Mesenchymal stem cell (in vitro differentiated cells and primary cell): ENCODE measurements around the gene DUSP8.

ENCODE experiments used
- DNase-seq: peaks from one replicate; pipeline ENCODE4 v3.0.0-alpha.2; 2013
- H2AFZ ChIP-seq: one replicate; pipeline ENCODE4 v1.6.1; 2013; ENCODE audit warnings: low read depth, mild to moderate bottlenecking, control low read depth, inconsistent platforms, low read length, moderate library complexity
- H2AK5ac ChIP-seq: 2 replicates; pipeline ENCODE4 v1.6.1; 2013; ENCODE audit warnings: low read length, moderate library complexity, mild to moderate bottlenecking, inconsistent platforms; ENCODE audit not compliant: severe bottlenecking
- H2BK120ac ChIP-seq: one replicate; pipeline ENCODE4 v1.6.1; 2013; ENCODE audit warnings: low read depth, mild to moderate bottlenecking, inconsistent platforms, low read length, moderate library complexity
- H2BK12ac ChIP-seq, 2 experiments: one replicate each; pipeline ENCODE4 v1.6.1; 2013; ENCODE audit warnings: inconsistent platforms in 2 of 2, low read length in 2 of 2, mild to moderate bottlenecking in 2 of 2, moderate library complexity in 2 of 2, control low read depth in 1 of 2
- H2BK15ac ChIP-seq: one replicate; pipeline ENCODE4 v1.6.1; 2013; ENCODE audit warnings: mild to moderate bottlenecking, low read depth, inconsistent platforms; ENCODE audit not compliant: poor library complexity, severe bottlenecking
- H2BK5ac ChIP-seq: 2 replicates; pipeline ENCODE4 v1.6.1; 2013; ENCODE audit warnings: low read depth, mild to moderate bottlenecking, low read length, control low read depth, inconsistent platforms; ENCODE audit not compliant: poor library complexity, severe bottlenecking
- H3K14ac ChIP-seq, 2 experiments: one replicate each; pipeline ENCODE4 v1.6.1; 2013; ENCODE audit warnings: inconsistent platforms in 2 of 2, low read length in 2 of 2, control low read depth in 1 of 2, mild to moderate bottlenecking in 1 of 2, moderate library complexity in 1 of 2
- H3K18ac ChIP-seq, 2 experiments: one replicate each; pipeline ENCODE4 v1.6.1; 2013; ENCODE audit warnings: inconsistent platforms in 2 of 2, low read length in 2 of 2, control low read depth in 1 of 2, low read depth in 1 of 2, mild to moderate bottlenecking in 1 of 2
- H3K23ac ChIP-seq, 2 experiments: one replicate each; pipeline ENCODE4 v1.6.1; 2013; ENCODE audit warnings: inconsistent platforms in 2 of 2, low read length in 2 of 2, mild to moderate bottlenecking in 2 of 2, moderate library complexity in 2 of 2, control low read depth in 1 of 2
- H3K27ac ChIP-seq: 2 replicates; pipeline ENCODE4 v1.5.1; 2013; ENCODE audit warnings: mild to moderate bottlenecking, moderate library complexity, low read length, control low read depth, inconsistent platforms; ENCODE audit not compliant: poor library complexity, severe bottlenecking
- H3K27me3 ChIP-seq, 2 experiments: 2 replicates each; pipeline versions ENCODE4 v1.6.1 to v1.7.0; 2013; ENCODE audit warnings: low read length in 2 of 2, mild to moderate bottlenecking in 2 of 2, moderate library complexity in 2 of 2, control low read depth in 1 of 2, inconsistent platforms in 1 of 2; ENCODE audit not compliant: control insufficient read depth in 1 of 2, insufficient read depth in 1 of 2
- H3K36me3 ChIP-seq, 2 experiments: 2 replicates each; pipeline versions ENCODE4 v1.6.1 to v1.7.0; 2013; ENCODE audit warnings: low read length in 2 of 2, control low read depth in 1 of 2, inconsistent platforms in 1 of 2, low read depth in 1 of 2, mild to moderate bottlenecking in 1 of 2; ENCODE audit not compliant: insufficient read depth in 2 of 2, control insufficient read depth in 1 of 2
- H3K4ac ChIP-seq, 2 experiments: one replicate each; pipeline ENCODE4 v1.6.1; 2013; ENCODE audit warnings: inconsistent platforms in 2 of 2, low read length in 2 of 2, mild to moderate bottlenecking in 2 of 2, moderate library complexity in 2 of 2, control low read depth in 1 of 2, low read depth in 1 of 2
- H3K4me1 ChIP-seq: 2 replicates; pipeline ENCODE4 v1.6.1; 2013; ENCODE audit warnings: low read depth, low read length, control low read depth; ENCODE audit not compliant: control insufficient read depth, insufficient read depth
- H3K4me2 ChIP-seq: 2 replicates; pipeline ENCODE4 v1.6.1; 2013; ENCODE audit warnings: low read length, mild to moderate bottlenecking, inconsistent platforms; ENCODE audit not compliant: poor library complexity, severe bottlenecking
- H3K4me3 ChIP-seq, 2 experiments: 2 replicates each; pipeline versions ENCODE4 v1.5.1 to v1.7.0; 2013; ENCODE audit warnings: low read length in 2 of 2, mild to moderate bottlenecking in 2 of 2, control low read depth in 1 of 2, low read depth in 1 of 2; ENCODE audit not compliant: insufficient read depth in 1 of 2
- H3K79me1 ChIP-seq: replicated peaks from 2 replicates; pipeline ENCODE4 v1.6.1; 2013; ENCODE audit warnings: mild to moderate bottlenecking, control low read depth, low read length, inconsistent platforms; ENCODE audit not compliant: poor library complexity, severe bottlenecking
- H3K9ac ChIP-seq: 2 replicates; pipeline ENCODE4 v1.7.0; 2013; ENCODE audit warnings: mild to moderate bottlenecking, low read length, moderate library complexity
- H3K9me3 ChIP-seq: 2 replicates; pipeline ENCODE4 v1.7.0; 2013; ENCODE audit warnings: mild to moderate bottlenecking, low read length; ENCODE audit not compliant: control insufficient read depth
- H4K8ac ChIP-seq: one replicate; pipeline ENCODE4 v1.6.1; 2013; ENCODE audit warnings: inconsistent platforms, mild to moderate bottlenecking, low read length, moderate library complexity
- H4K91ac ChIP-seq: one replicate; pipeline ENCODE4 v1.6.1; 2013; ENCODE audit warnings: mild to moderate bottlenecking, low read length, inconsistent platforms
- WGBS: methylation state at CpG from one replicate; pipeline ENCODE4 v1.1.7; 2013; ENCODE audit warnings: mixed read lengths; 5-methylcytosine and 5-hydroxymethylcytosine counted together

DUSP8 gene

GRCh38 chr11:1538153-1538552, 33.9 kb downstream of the DUSP8 start:
- no peak overlapping the region for H4K91ac ChIP-seq
- H2BK12ac ChIP-seq: no peak overlapping the region
- H3K27ac ChIP-seq: no peak overlapping the region
- 91% methylated on average over 5 of the region's 5 CpGs for WGBS
- H3K9ac ChIP-seq: no peak overlapping the region
- H2BK15ac ChIP-seq: no peak overlapping the region
- no peak overlapping the region for H2BK5ac ChIP-seq
- H3K4me2 ChIP-seq: no peak overlapping the region
- no peak overlapping the region for H3K23ac ChIP-seq
- H2BK120ac ChIP-seq: no peak overlapping the region
- H2AFZ ChIP-seq: no peak overlapping the region
- H3K27me3 ChIP-seq: peaks cover 32 to 39% of the 10 kb centered on the region in 2 experiments
- peaks cover 30% of the 10 kb centered on the region for H3K79me1 ChIP-seq
- H3K18ac ChIP-seq: no peak overlapping the region
- DNase-seq: no peak
- no peak overlapping the region for H4K8ac ChIP-seq
- H3K4ac ChIP-seq: no peak overlapping the region
- H3K4me1 ChIP-seq: peaks cover 18% of the 10 kb centered on the region
- H3K9me3 ChIP-seq: peaks cover 7% of the 10 kb centered on the region
- no peak overlapping the region for H3K14ac ChIP-seq
- no peak overlapping the region for H3K4me3 ChIP-seq
- peaks cover 0 to 16% of the 10 kb centered on the region in 2 experiments for H3K36me3 ChIP-seq
- no peak overlapping the region for H2AK5ac ChIP-seq

- no peak for DNase-seq
- Histone ChIP-seq H2BK12ac (no peak overlapping the region), H2AK5ac (no peak overlapping the region), H4K91ac (no peak overlapping the region), H3K79me1 (peaks cover 46% of the 10 kb centered on the region), H3K4me2 (no peak overlapping the region), H3K18ac (no peak overlapping the region), H2AFZ (no peak overlapping the region), H3K4me1 (peaks cover 18% of the 10 kb centered on the region), H3K4ac (no peak overlapping the region), H4K8ac (no peak overlapping the region), H3K9me3 (peaks cover 7% of the 10 kb centered on the region), H3K4me3 (no peak overlapping the region), H3K27me3 (peaks cover 20 to 26% of the 10 kb centered on the region in 2 experiments), H3K36me3 (peaks cover 0 to 25% of the 10 kb centered on the region in 2 experiments), H3K9ac (no peak overlapping the region), H2BK5ac (no peak overlapping the region), H3K27ac (no peak overlapping the region), H3K14ac (no peak overlapping the region), H2BK15ac (no peak overlapping the region), H3K23ac (peak overlapping the region in 1 of 2 experiments; percentile 9), H2BK120ac (no peak overlapping the region)
- 93% methylated on average over 13 of the region's 16 CpGs for WGBS
These were observed 35.8 kb downstream of the DUSP8 start for GRCh38 chr11:1536065-1536843.

- Histone ChIP-seq H3K14ac (no peak overlapping the region), H3K27me3 (peaks cover 9 to 15% of the 10 kb centered on the region in 2 experiments), H4K91ac (no peak overlapping the region), H2BK12ac (peak overlapping the region in 1 of 2 experiments; percentile 56), H3K4me2 (no peak overlapping the region), H3K18ac (no peak overlapping the region), H3K4me1 (peaks cover 18% of the 10 kb centered on the region), H2AK5ac (no peak overlapping the region), H2BK120ac (no peak overlapping the region), H3K27ac (no peak overlapping the region), H3K9ac (no peak overlapping the region), H3K36me3 (peaks cover 0 to 25% of the 10 kb centered on the region in 2 experiments), H3K4ac (no peak overlapping the region), H3K23ac (peak overlapping the region in 1 of 2 experiments; percentile 90), H2BK5ac (no peak overlapping the region), H2BK15ac (no peak overlapping the region), H4K8ac (no peak overlapping the region), H3K9me3 (peaks cover 7% of the 10 kb centered on the region), H3K79me1 (peaks cover 56% of the 10 kb centered on the region), H2AFZ (no peak overlapping the region), H3K4me3 (no peak overlapping the region)
- 89% methylated on average over 13 of the region's 14 CpGs for WGBS
- DNase-seq: no peak
These were observed 37.4 kb downstream of the DUSP8 start for GRCh38 chr11:1534682-1535081.

- H2BK12ac ChIP-seq: no peak overlapping the region
- DNase-seq: no peak
- H2BK5ac ChIP-seq: no peak overlapping the region
- H3K27me3 ChIP-seq: peaks cover 6 to 11% of the 10 kb centered on the region in 2 experiments
- no peak overlapping the region for H2BK120ac ChIP-seq
- H2AK5ac ChIP-seq: no peak overlapping the region
- H3K4me1 ChIP-seq: peaks cover 18% of the 10 kb centered on the region
- WGBS: 97% methylated on average over 6 of the region's 7 CpGs
- H3K4me3 ChIP-seq: no peak overlapping the region
- H2BK15ac ChIP-seq: no peak overlapping the region
- H3K14ac ChIP-seq: no peak overlapping the region
- H3K79me1 ChIP-seq: peaks cover 62% of the 10 kb centered on the region
- H3K4ac ChIP-seq: no peak overlapping the region
- no peak overlapping the region for H3K18ac ChIP-seq
- H3K23ac ChIP-seq: no peak overlapping the region
- H3K36me3 ChIP-seq: peaks cover 0 to 30% of the 10 kb centered on the region in 2 experiments
- no peak overlapping the region for H3K9ac ChIP-seq
- no peak overlapping the region for H2AFZ ChIP-seq
- H3K4me2 ChIP-seq: no peak overlapping the region
- no peak overlapping the region for H3K27ac ChIP-seq
- H4K91ac ChIP-seq: no peak overlapping the region
- no peak overlapping the region for H4K8ac ChIP-seq
- H3K9me3 ChIP-seq: peaks cover 7% of the 10 kb centered on the region
These were observed 37.9 kb downstream of the DUSP8 start for GRCh38 chr11:1534171-1534570.
